OCI-LY1 (cell line): Measurements from ENCODE around the gene ERMARD.

Experiments used
- H2AFZ ChIP-seq: fragments of 200-600 bp; sonication (generic), shearing (Covaris generic); 2 replicates; pipeline ENCODE4 v1.6.0; 2014; ENCODE audit warnings: antibody characterized with exemption, mild to moderate bottlenecking, low read length
- H3F3A ChIP-seq: fragments of 200-600 bp; sonication (generic), shearing (Covaris generic); 2 replicates; pipeline ENCODE4 v1.6.0; 2014; ENCODE audit warnings: mild to moderate bottlenecking, antibody characterized with exemption, low read length, moderate library complexity; ENCODE audit not compliant: insufficient read depth
- H3K27ac ChIP-seq: fragments of 200-600 bp; sonication (generic); 2 replicates; pipeline ENCODE4 v1.5.1; 2014; ENCODE audit warnings: low read length, mixed run types, mild to moderate bottlenecking, low read depth; ENCODE audit not compliant: poor library complexity, severe bottlenecking
- H3K27me3 ChIP-seq: fragments of 200-600 bp; sonication (generic); 2 replicates; pipeline ENCODE4 v1.6.0; 2014; ENCODE audit warnings: antibody characterized with exemption, mild to moderate bottlenecking, low read length, moderate library complexity; ENCODE audit not compliant: insufficient read depth
- H3K36me3 ChIP-seq: fragments of 200-600 bp; sonication (generic); 2 replicates; pipeline ENCODE4 v1.6.1; 2014; ENCODE audit warnings: mild to moderate bottlenecking, antibody characterized with exemption, low read length, moderate library complexity, mixed read lengths; ENCODE audit not compliant: insufficient read depth
- H3K4me1 ChIP-seq: fragments of 200-600 bp; sonication (generic); 2 replicates; pipeline ENCODE4 v1.5.1; 2014; ENCODE audit warnings: mild to moderate bottlenecking, low read length, moderate library complexity; ENCODE audit not compliant: insufficient read depth, severe bottlenecking
- H3K4me2 ChIP-seq: fragments of 200-600 bp; sonication (generic), shearing (Covaris generic); 2 replicates; pipeline ENCODE4 v1.6.1; 2014; ENCODE audit warnings: low read length
- H3K4me3 ChIP-seq: fragments of 200-600 bp; sonication (generic); 2 replicates; pipeline ENCODE4 v1.5.1; 2014; ENCODE audit warnings: low read length, low read depth, mild to moderate bottlenecking, mixed read lengths; ENCODE audit not compliant: poor library complexity, severe bottlenecking
- H3K79me2 ChIP-seq: fragments of 200-600 bp; shearing (Covaris generic); 2 replicates; pipeline ENCODE4 v1.6.1; 2016; ENCODE audit warnings: mixed run types, low read length, mixed read lengths; ENCODE audit not compliant: insufficient read depth
- H3K9ac ChIP-seq: fragments of 200-600 bp; sonication (generic), shearing (Covaris generic); 2 replicates; pipeline ENCODE4 v1.6.1; 2014; ENCODE audit warnings: mild to moderate bottlenecking, low read length, mixed read lengths
- H3K9me2 ChIP-seq: fragments of 200-600 bp; sonication (generic), shearing (Covaris generic); 2 replicates; pipeline ENCODE4 v1.6.1; 2014; ENCODE audit warnings: low read depth, mild to moderate bottlenecking, low read length, mixed read lengths
- H3K9me3 ChIP-seq: fragments of 200-600 bp; shearing (Covaris generic); 2 replicates; pipeline ENCODE4 v1.6.1; 2014; ENCODE audit warnings: low read length, mixed read lengths
- H4K20me1 ChIP-seq: fragments of 200-600 bp; sonication (generic), shearing (Covaris generic); 2 replicates; pipeline ENCODE4 v1.6.0; 2016; ENCODE audit warnings: mild to moderate bottlenecking, low read length; ENCODE audit not compliant: insufficient read depth
- EZH2 ChIP-seq: fragments of 200-600 bp; sonication (generic), shearing (Covaris generic); IDR thresholded peaks from 2 replicates; pipeline ENCODE4 v1.8.0; 2017; ENCODE audit warnings: borderline replicate concordance, mixed run types, mild to moderate bottlenecking, antibody characterized with exemption, low read length, moderate library complexity, mixed read lengths
- TF ChIP-seq, protein P1 (sequence below): fragments of 200-600 bp; sonication (generic), shearing (Covaris generic); IDR thresholded peaks from 2 replicates; pipeline ENCODE4 v1.5.1; 2017; ENCODE audit warnings: mild to moderate bottlenecking, antibody characterized with exemption, low read length, moderate library complexity, mixed read lengths

The ERMARD gene

DNA sequence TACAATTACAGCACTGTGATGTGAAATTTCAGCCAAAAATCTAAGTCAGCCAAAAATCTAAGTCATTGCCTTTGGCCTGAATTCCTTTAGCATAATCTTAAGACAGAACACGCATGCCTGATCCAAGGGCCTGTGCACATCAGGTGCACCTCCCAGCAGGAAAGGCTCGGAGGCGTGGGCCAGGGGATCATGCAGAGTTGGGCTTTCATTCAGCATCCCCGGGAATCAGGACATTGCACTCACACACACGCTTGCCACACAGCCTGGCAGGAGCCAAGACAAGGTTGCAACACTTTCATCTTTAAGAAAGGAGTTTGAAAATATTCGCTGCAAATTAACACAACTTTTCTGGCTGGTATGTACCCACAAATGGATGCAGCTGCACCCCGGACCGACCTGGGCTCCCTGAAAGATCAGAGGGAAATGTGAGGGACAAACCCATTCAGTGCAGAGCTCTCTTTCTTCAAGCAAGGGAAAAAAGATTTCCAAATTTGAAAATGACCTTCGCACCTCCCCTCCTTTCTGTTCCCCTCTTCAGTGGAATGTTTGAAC, 48.8 kb downstream of the ERMARD start:
- no peaks in the 10 kb centered on the region for H3F3A ChIP-seq
- H3K9me2 ChIP-seq = no peaks in the 10 kb centered on the region
- no peak overlapping the region for H3K9ac ChIP-seq
- H3K27ac ChIP-seq = no peak overlapping the region
- peaks cover 12% of the 10 kb centered on the region for H3K4me1 ChIP-seq
- H3K4me2 ChIP-seq = no peak overlapping the region
- no peaks in the 10 kb centered on the region for H3K79me2 ChIP-seq
- no peak overlapping the region for H3K4me3 ChIP-seq
- no peaks in the 10 kb centered on the region for H3K9me3 ChIP-seq
- no peaks in the 10 kb centered on the region for H3K36me3 ChIP-seq
- no peaks in the 10 kb centered on the region for H4K20me1 ChIP-seq
- TF ChIP-seq EZH2 = no peak
- TF ChIP-seq, protein P1, sequence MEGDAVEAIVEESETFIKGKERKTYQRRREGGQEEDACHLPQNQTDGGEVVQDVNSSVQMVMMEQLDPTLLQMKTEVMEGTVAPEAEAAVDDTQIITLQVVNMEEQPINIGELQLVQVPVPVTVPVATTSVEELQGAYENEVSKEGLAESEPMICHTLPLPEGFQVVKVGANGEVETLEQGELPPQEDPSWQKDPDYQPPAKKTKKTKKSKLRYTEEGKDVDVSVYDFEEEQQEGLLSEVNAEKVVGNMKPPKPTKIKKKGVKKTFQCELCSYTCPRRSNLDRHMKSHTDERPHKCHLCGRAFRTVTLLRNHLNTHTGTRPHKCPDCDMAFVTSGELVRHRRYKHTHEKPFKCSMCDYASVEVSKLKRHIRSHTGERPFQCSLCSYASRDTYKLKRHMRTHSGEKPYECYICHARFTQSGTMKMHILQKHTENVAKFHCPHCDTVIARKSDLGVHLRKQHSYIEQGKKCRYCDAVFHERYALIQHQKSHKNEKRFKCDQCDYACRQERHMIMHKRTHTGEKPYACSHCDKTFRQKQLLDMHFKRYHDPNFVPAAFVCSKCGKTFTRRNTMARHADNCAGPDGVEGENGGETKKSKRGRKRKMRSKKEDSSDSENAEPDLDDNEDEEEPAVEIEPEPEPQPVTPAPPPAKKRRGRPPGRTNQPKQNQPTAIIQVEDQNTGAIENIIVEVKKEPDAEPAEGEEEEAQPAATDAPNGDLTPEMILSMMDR = no peak
- H2AFZ ChIP-seq = no peak overlapping the region
- no peaks in the 10 kb centered on the region for H3K27me3 ChIP-seq

DNA sequence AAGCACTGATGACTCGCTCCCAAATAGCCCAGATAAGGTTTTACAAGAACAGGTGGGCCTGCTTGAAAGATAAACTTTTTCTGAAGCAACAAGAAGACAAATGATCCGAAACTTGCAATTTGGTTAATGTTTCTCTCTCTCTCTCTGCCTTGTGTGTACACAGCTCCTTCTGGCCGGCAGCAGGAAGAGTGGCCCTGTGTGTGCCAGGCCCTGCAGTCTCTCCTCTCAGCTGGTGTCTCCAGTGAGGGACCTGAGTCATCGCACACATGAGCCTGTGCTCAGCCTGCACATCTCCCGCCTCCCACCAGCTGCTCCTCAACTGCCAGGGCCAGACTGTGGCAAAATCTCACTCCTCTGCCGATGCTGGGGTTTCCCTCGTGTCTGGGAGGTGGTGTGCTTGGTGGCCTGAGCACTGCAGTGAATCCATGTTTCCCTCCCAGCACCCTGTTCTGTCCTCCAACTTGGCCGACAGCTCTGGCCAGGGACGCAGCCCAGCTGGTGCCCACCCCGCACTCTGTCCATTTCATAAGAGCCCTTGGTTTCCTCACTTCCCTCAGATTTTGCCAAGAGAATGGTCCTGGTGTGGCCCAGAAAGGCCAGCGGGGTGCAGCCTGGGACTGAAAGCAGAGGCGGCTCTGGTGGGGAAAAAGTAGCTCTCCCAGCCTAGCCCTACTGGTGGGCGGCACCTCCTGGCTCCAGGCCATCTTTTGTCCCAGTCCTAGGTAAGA, 49.4 kb downstream of the ERMARD start:
- Histone ChIP-seq H3K79me2 (no peaks in the 10 kb centered on the region), H3F3A (no peaks in the 10 kb centered on the region), H3K27ac (no peak overlapping the region), H3K9ac (no peak overlapping the region), H3K27me3 (no peaks in the 10 kb centered on the region), H3K4me1 (peaks cover 12% of the 10 kb centered on the region), H3K4me3 (no peak overlapping the region), H3K4me2 (no peak overlapping the region), H3K36me3 (no peaks in the 10 kb centered on the region), H4K20me1 (no peaks in the 10 kb centered on the region), H2AFZ (no peak overlapping the region), H3K9me3 (no peaks in the 10 kb centered on the region), H3K9me2 (no peaks in the 10 kb centered on the region)
- TF ChIP-seq, protein P1 = no peak
- TF ChIP-seq EZH2 = no peak

DNA sequence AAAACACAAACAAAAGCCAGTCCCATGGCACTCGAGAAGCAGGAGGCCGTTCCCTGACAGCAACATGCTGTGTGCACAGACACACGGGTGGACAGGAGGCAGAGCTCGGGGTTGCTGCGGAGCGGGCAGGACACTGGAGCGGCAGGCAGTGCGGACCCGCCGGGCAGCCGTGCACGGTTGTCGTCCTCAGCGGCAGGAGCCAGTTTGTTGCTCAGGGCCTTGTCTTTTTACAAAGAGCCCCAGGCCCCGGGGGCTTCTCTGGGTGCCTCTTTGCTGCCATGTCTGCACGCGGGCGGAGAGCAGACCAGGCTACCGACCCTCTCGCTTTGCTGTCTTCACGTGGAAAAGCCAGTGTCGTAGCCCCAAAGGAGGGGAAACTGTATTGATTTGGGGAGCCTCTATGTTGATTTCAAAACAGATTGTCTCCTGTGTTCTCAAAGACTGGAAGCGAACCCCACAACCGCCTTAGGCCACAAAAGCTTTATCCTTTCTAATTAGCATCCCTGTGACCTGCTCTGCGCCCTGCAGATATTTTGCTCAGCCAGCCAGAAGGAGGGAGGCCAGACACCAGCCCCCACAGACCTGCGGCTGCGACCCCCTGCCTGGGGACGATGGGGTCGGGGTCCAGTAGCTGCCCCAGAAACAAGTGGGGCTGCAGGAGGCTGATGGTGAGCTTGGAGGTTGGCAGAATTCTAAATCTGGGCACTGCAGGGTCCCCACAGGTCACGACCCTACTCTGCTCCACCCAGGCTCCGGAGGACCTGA, 50.2 kb downstream of the ERMARD start:
- Histone ChIP-seq H3K4me3 (no peak overlapping the region), H3K79me2 (no peaks in the 10 kb centered on the region), H3K9ac (no peak overlapping the region), H3K4me1 (peaks cover 12% of the 10 kb centered on the region), H2AFZ (no peak overlapping the region), H3K27me3 (no peaks in the 10 kb centered on the region), H3K36me3 (no peaks in the 10 kb centered on the region), H3K4me2 (no peak overlapping the region), H3K9me2 (no peaks in the 10 kb centered on the region), H4K20me1 (no peaks in the 10 kb centered on the region), H3K27ac (no peak overlapping the region), H3K9me3 (no peaks in the 10 kb centered on the region), H3F3A (no peaks in the 10 kb centered on the region)
- no peak for TF ChIP-seq EZH2
- TF ChIP-seq, protein P1 = no peak
